ENCODE data around the gene EEPD1.

DNA sequence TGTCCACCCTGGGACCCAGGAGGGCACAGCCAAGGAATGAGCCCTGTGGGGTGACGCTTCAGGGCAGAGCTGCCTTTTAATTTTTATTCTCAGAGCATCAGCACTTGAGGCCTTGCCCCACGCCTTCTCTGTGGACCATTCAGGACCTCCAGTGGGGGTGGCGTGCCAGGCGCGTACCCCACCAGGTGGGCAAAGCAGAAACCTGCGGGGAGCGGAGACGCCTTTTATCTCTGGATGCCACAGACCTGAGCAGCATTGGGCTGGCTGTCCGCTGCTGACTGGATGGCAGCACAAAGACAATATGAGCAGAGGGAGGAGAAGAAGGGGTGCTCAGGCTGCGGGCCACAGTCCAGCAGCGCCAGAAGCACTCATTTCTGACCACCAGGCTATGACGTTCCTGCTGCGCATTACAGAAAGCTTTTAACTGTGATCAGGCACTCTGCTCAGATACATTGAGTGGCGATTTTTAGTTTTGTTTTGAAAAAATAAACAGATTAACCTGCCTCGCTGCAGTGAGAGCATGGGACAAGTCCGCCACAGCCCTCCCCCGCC is 146.2 kb downstream of the EEPD1 start:
- TF ChIP-seq, protein P1, sequence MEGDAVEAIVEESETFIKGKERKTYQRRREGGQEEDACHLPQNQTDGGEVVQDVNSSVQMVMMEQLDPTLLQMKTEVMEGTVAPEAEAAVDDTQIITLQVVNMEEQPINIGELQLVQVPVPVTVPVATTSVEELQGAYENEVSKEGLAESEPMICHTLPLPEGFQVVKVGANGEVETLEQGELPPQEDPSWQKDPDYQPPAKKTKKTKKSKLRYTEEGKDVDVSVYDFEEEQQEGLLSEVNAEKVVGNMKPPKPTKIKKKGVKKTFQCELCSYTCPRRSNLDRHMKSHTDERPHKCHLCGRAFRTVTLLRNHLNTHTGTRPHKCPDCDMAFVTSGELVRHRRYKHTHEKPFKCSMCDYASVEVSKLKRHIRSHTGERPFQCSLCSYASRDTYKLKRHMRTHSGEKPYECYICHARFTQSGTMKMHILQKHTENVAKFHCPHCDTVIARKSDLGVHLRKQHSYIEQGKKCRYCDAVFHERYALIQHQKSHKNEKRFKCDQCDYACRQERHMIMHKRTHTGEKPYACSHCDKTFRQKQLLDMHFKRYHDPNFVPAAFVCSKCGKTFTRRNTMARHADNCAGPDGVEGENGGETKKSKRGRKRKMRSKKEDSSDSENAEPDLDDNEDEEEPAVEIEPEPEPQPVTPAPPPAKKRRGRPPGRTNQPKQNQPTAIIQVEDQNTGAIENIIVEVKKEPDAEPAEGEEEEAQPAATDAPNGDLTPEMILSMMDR (IDR thresholded peaks at IDR 0.05): no peak
- no peak for TF ChIP-seq POLR2A (IDR thresholded peaks at IDR 0.05)
